DMS153 treated with DMSO at 0.1 percent for 48 hours (cell line): Measurements from ENCODE around the gene BPIFB4.

Experiments
- DNase-seq: peaks from one replicate; lab custom pipeline; 2025; ENCODE audit not compliant: unreplicated experiment; lab: John Stamatoyannopoulos, UW

The BPIFB4 gene

DNA sequence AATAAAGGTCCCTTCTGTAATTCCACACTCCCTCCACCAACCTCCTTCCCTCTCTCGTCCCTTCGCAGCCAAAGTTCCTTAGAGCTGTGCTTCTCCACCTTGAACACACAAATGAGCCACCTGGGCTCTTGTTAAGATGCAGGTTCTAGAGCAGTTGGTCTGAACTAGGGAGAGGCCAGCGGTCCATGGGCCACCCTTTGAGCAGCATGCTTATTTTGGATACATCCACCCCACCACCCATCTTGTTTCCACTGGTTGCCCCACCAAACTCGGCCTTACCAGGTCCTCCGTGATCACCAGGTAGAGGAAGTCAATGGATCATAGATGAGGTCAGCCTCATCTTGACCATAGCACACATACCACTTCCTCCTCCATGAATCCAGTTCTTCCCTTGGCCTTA is 81.2 kb downstream of the BPIFB4 start:
- DNase-seq: no peak
